Stimulated activated CD4-positive, alpha-beta T cell treated with anti-CD3 and anti-CD28 coated beads, Interleukin-1b, Interleukin-23, amount 100 ng/mL, for 48 hours (primary cell): ENCODE data around the gene RPS19.

ENCODE experiments used
- DNase-seq: peaks from one replicate; pipeline ENCODE4 v3.0.0-alpha.2; 2020

Gene RPS19

GRCh38 chr19:41917676-41918075 lies 57.6 kb downstream of the RPS19 start:
- no peak for DNase-seq

GRCh38 chr19:41918095-41918494 lies 58.0 kb downstream of the RPS19 start:
- DNase-seq, result no peak

GRCh38 chr19:41918653-41919244 lies 58.7 kb downstream of the RPS19 start:
- DNase-seq, result no peak

- DNase-seq, result no peak
These were observed 60.1 kb downstream of the RPS19 start for GRCh38 chr19:41919948-41920712.

GRCh38 chr19:41920882-41921576 lies 61.0 kb downstream of the RPS19 start:
- no peak for DNase-seq

- no peak for DNase-seq
These were observed 61.8 kb downstream of the RPS19 start for GRCh38 chr19:41921577-41922576.
